OCI-LY7 (cell line): ENCODE results near the gene EXD2.

ENCODE experiments used
- CTCF ChIP-seq: fragments of 200-600 bp; sonication (generic); conservative IDR thresholded peaks from 2 replicates; pipeline ENCODE4 v1.5.1; 2014; ENCODE audit warnings: mild to moderate bottlenecking, antibody characterized with exemption, low read length, moderate library complexity, mixed read lengths
- EZH2phosphoT487 ChIP-seq: fragments of 200-600 bp; sonication (generic); IDR thresholded peaks from 2 replicates; pipeline ENCODE4 v1.6.1; 2018; ENCODE audit warnings: low read depth, borderline replicate concordance, mild to moderate bottlenecking, mixed run types, antibody characterized with exemption, low read length, moderate library complexity, mixed read lengths

GRCh38 chr14:69191340-69192111 lies at the start of gene EXD2:
- TF ChIP-seq CTCF (no peak), EZH2phosphoT487 (no peak)
